ENCODE data around the gene CFAP100.

The CFAP100 gene

GRCh38 chr3:126424039-126424717, 29.5 kb downstream of the CFAP100 start:
- DNase-seq = no peak

GRCh38 chr3:126424751-126425150, 30.0 kb downstream of the CFAP100 start:
- no peak for DNase-seq

- DNase-seq = no peak
Observed at GRCh38 chr3:126431103-126431534, 36.4 kb downstream of the CFAP100 start.

- peak; percentile 18 for DNase-seq
Observed at GRCh38 chr3:126432361-126433104, 37.8 kb downstream of the CFAP100 start.

GRCh38 chr3:126433105-126433430, 38.4 kb downstream of the CFAP100 start:
- no peak for DNase-seq

GRCh38 chr3:126433496-126434263, 39.0 kb downstream of the CFAP100 start:
- DNase-seq = no peak

- DNase-seq = no peak
Observed at GRCh38 chr3:126434264-126434590, 39.5 kb downstream of the CFAP100 start.

- DNase-seq = no peak
Observed at GRCh38 chr3:126434931-126435411, 40.3 kb downstream of the CFAP100 start.

GRCh38 chr3:126435456-126436315, 41.0 kb downstream of the CFAP100 start:
- no peak for DNase-seq

- DNase-seq = no peak
Observed at GRCh38 chr3:126436826-126437717, 42.4 kb downstream of the CFAP100 start.

- DNase-seq = no peak
Observed at GRCh38 chr3:126438186-126438585, 43.5 kb downstream of the CFAP100 start.

- DNase-seq = no peak
Observed at GRCh38 chr3:126438746-126439145, 44.0 kb downstream of the CFAP100 start.

GRCh38 chr3:126439346-126439967, 44.7 kb downstream of the CFAP100 start:
- DNase-seq = no peak

GRCh38 chr3:126439968-126440708, 45.4 kb downstream of the CFAP100 start:
- DNase-seq = no peak

- DNase-seq = no peak
Observed at GRCh38 chr3:126440709-126440995, 45.9 kb downstream of the CFAP100 start.

GRCh38 chr3:126441256-126441880, 46.7 kb downstream of the CFAP100 start:
- DNase-seq = no peak

- DNase-seq = no peak
Observed at GRCh38 chr3:126442094-126442855, 47.6 kb downstream of the CFAP100 start.

- DNase-seq = no peak
Observed at GRCh38 chr3:126442856-126443242, 48.1 kb downstream of the CFAP100 start.

- no peak for DNase-seq
Observed at GRCh38 chr3:126445506-126445905, 50.8 kb downstream of the CFAP100 start.

Data from fibroblast of skin of abdomen (primary cell).